Measurements from ENCODE around the gene MRPL23. TPM values are rescaled to one million over a fixed set of nuclear protein-coding genes. Genes with fewer than 3 reads are reported as not detected.

The MRPL23 gene
- total RNA-seq, 1 donor from 2014 or later: 19.2 TPM

DNA sequence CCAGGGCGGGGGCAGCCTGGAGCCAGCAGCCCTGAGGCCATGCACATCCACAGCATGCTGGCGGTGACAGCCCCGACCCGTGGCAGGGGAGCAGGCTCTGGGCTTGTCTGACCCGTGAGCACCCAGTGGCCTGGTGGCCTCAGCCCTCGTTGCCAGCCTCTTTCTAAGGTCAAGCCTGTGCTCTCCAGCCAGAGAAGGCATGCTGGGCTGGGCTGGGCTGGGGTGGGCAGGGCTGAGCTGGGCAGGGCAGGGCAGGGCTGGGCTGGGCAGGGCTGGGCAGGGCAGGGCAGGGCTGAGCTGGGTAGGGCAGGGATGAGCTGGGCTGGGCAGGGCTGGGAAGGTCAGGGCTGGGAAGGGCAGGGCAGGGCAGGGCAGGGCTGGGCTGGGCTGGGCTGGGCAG lies 39.9 kb downstream of the MRPL23 start:
- FAIRE-seq (no peak), DNase-seq (ENCODE audit: low spot score in 2 of 2) (no peak)

- FAIRE-seq: no peak
These were observed 41.0 kb downstream of the MRPL23 start for GRCh38 chr11:1988174-1988573.

DNA sequence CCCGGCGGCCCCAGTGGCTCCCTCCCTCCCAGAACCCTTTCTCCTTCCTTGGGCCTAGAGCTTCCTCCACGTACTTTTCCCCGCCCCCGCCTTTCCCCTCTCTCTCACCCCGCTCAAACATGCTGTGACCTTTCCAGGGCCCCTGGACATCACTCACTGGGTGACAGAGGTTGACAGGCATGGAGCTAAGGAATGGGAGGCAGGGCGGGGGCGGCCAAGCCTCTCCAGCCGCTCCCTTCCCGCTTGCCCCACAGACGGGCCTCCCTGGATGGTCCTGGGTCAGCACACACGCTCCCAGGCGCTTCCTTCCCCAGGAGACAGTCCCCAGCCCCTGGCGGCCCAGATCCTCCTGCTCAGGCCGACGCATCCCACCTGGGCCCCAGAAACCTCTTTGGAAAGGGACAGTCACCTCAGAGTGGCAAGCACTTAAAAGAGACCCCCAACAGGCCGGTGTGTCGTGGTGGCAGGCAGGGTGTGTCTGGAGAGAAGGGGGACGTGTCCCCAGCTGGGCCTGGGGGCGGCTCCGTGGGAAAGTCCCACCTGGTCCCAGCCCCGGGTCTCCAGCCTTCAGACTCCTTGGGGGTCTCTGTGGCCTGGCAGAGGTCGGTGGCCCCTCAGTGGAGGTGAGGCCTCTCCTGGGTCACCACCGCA lies 41.7 kb downstream of the MRPL23 start:
- DNase-seq (ENCODE audit: low spot score in 2 of 2): no peak
- no peak for FAIRE-seq

More at GRCh38 chr11:1988174-1988573, 41.0 kb downstream of the MRPL23 start:
- no peak for DNase-seq (ENCODE audit: low spot score in 2 of 2)

GRCh38 chr11:1989953-1990352 lies 42.8 kb downstream of the MRPL23 start:
- no peak for DNase-seq (ENCODE audit: low spot score in 2 of 2)
- FAIRE-seq: no peak

- FAIRE-seq (no peak), DNase-seq (ENCODE audit: low spot score in 2 of 2) (no peak)
These were observed 43.9 kb downstream of the MRPL23 start for GRCh38 chr11:1990872-1991578.

GRCh38 chr11:1992111-1992510 lies 45.0 kb downstream of the MRPL23 start:
- DNase-seq (ENCODE audit: low spot score in 2 of 2): no peak

DNA sequence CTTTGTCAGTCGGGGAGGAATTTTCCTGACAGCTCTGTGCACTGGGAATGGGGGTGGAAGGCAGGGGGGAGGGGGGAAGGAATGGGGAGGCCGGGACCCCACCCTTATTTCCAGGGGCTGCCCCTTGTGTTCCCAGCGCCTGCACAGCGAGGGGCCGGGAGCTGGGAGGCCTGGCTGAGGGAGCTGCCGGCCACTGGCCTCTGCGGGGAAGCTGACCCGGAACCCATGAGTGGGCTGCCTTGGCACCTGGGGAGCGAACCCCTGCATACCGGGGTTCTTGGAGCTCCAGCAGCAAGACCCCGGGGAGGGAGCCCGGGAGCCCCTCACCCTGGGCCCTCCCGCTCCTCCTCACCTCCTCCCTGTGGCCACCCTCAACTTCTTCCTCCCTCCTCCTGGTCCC lies 47.0 kb downstream of the MRPL23 start:
- no peak for DNase-seq (ENCODE audit: low spot score in 2 of 2)
- FAIRE-seq: no peak

More at GRCh38 chr11:1992111-1992510, 45.0 kb downstream of the MRPL23 start:
- FAIRE-seq: no peak

GRCh38 chr11:1997755-1998154 lies 50.6 kb downstream of the MRPL23 start, which contains the start of gene H19:
TSS of gene H19 (minus strand) at chr11:1997842.
- no peak for FAIRE-seq
- DNase-seq (ENCODE audit: low spot score in 2 of 2): no peak

DNA sequence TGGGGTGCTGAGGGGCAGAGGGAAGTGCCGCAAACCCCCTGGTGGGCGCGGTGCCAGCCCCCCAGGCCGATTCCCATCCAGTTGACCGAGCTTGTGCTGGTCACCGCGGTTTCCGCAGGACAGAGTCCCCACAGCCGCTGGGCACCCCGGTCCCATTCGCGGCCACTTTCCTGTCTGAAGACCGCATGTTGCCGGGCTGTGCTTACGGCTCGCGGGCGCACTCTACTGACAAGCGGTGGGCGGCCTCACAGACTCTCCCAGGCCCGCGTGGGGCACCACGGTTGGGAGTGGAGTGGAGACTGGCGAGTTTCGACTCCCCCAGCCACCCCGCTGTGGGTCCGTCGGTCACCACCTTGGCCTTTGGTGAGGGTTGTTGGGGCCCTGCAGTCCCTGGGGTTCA lies 51.2 kb downstream of the MRPL23 start:
- DNase-seq (ENCODE audit: low spot score in 2 of 2): no peak
- no peak for FAIRE-seq

DNA sequence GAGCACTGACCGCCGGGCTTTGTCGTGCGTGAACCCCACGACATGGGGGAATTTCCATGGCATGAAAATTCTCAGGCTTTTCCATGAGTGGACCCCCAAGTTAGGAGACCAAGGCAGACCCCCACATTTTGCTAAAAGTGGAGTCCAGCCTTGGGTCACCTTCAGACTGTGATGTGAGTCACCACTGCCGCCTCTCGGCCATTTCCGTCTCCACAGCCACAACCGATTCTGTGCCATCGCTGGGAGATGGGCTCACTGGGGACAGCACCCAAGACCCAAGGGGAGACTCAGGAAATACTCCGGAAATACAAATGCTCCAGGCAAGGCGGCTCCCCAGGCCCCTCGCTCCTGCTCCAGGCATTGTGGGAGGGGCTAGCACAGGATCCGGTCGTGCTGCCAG lies 51.7 kb downstream of the MRPL23 start:
- FAIRE-seq (no peak), DNase-seq (ENCODE audit: low spot score in 2 of 2) (no peak)

- DNase-seq (ENCODE audit: low spot score in 2 of 2) (no peak), FAIRE-seq (no peak)
These were observed 55.1 kb downstream of the MRPL23 start for GRCh38 chr11:2002042-2002776.

DNA sequence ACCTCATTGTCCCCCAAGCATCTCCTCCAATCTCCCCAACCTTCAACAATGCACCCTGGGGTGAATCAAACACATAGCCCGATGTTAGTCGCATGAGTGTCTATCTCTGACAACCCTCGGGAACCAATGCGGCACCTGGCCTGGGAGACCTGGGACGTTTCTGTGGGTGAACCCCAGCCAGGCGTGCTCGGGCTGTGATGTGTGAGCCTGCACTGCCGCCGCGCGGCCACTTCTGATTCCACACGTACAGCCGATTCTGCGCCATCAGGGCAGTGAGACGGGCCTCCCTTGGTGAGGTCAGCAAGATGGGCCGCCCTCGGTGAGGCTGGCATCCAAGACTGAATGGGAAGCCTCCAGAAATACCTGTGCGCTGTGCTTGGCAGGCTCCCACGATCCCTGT lies 55.7 kb downstream of the MRPL23 start:
- FAIRE-seq: no peak
- no peak for DNase-seq (ENCODE audit: low spot score in 2 of 2)

DNA sequence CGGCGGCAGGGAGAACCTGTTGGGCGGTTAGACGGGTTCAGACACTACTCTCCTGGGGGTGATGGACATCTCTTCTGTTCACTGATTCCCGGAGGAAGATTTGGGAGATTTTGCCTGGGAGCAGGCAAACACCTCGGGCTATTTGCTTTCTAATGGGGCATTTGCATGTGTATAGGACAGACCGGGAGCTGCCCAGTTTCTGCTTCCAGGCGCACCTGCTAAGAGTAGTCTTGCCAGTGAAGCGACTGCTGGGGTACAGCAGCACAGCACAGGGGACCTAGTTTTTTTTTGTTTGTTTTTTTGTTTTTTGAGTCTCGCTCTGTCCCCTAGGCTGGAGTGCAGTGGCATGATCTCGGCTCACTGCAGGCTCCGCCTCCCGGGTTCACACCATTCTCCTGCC lies 57.3 kb downstream of the MRPL23 start:
- FAIRE-seq (no peak), DNase-seq (ENCODE audit: low spot score in 2 of 2) (no peak)

Small RNAs within 50 kb of the gene (small RNA-seq; reads per million reads assigned to genes)
- not detected for gene RF01972
- not detected for gene RF01973

Other genes with a start within 250 kb of the MRPL23 start
- 0.41 TPM for gene IFITM10, start 196.7 kb upstream of the MRPL23 start, total RNA-seq
- gene CTSD, start 183.4 kb upstream of the MRPL23 start, total RNA-seq: 22.0 TPM
- not detected for gene SYT8, start 112.3 kb upstream of the MRPL23 start, total RNA-seq
- not detected for gene TNNI2, start 108.4 kb upstream of the MRPL23 start, total RNA-seq
- gene LSP1, start 94.2 kb upstream of the MRPL23 start, total RNA-seq: 0.82 TPM
- gene PRR33, start 55.4 kb upstream of the MRPL23 start, total RNA-seq: not detected
- gene TNNT3, start 27.6 kb upstream of the MRPL23 start, total RNA-seq: not detected
- 9.8 TPM for gene H19, start 50.5 kb downstream of the MRPL23 start, total RNA-seq
- gene IGF2, start 192.1 kb downstream of the MRPL23 start, total RNA-seq: 19.6 TPM
- gene INS, start 213.9 kb downstream of the MRPL23 start, total RNA-seq: not detected
- gene TH, start 224.5 kb downstream of the MRPL23 start, total RNA-seq: 0.82 TPM

All from frontal cortex (tissue), 4 donors.